NCI-H187 (cell line): ENCODE results near the gene GVQW3.
A peak's percentile ranks its signal among the peaks of the same experiment; 100 is the strongest.
"Not testable (repeated sequence)": the region's sequence is repeated elsewhere in the genome, so short reads cannot be mapped to it uniquely, and the experiment has no call there.

ENCODE experiments used
- DNase-seq, 2 experiments: peaks; one replicate each; lab custom pipeline; 2025; lab: John Stamatoyannopoulos, UW

The GVQW3 gene

DNA sequence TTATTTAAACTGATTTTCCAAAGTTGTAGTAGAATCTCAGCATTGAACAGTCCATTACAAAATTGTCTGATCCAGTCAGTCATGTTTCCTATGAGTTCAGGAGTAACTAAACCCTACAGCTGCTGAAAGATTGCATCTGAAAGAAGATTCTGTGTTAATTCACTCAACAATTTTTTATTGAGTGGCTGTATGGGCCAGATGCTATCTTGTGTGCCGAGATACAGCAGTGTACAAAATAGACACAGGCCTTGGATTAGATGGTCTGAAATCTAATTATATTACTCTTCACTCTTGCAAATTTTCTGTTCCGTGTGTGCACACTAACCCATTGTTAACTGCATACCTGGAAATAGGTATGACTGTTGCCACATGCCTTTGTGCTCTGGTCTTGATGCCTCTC is 7.3 kb downstream of the GVQW3 start:
- no peak for DNase-seq

DNA sequence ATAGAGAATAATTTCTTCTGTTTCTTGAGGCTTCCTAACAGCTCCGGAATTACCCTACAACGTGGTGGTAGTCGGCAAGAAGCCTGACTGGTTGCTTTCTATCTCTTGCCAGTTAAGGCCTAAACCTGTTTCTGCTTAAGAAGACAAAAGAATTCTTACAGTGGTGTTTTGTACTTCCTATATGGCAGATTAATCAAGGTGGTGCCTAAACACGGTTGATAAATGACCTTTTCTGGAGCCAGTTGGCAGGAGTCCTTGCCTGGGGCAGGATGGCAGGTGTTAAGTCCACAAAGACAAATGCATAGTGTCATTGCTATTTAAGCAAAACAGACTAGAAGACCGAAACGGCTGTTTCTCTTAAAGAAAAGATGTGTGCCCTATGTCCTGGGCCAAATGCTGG is 9.9 kb downstream of the GVQW3 start:
- no peak for DNase-seq

DNA sequence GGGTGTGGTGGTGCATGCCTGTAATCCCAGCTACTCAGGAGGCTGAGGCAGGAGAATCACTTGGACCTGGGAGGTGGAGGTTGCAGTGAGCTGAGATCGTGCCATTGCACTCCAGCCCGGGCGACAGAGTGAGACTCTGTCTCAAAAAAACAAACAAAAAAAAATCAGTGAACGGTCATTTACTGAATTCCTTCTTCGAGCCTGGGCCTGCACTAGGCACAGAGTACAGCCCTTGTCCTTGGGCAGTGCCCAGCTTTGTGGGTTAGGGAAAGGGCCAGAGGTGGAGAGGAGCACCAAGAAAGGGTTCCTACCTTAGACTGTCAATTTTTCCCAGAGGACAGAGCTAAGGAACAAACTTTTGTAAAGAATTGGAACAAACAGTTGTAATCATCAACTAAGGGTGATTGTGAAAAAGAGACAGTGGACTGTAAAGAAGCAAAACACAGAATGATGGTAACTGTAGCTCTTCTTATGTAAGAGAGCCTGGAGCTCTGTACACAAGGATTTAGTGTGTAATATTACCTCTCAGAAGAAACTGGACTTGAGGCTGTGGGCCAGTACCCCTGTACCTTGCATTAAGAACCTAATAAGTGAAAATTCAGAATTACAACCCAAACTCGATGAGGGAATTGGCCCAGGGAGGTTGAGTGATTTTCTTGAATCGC is 10.8 kb downstream of the GVQW3 start:
- DNase-seq, result no peak

DNA sequence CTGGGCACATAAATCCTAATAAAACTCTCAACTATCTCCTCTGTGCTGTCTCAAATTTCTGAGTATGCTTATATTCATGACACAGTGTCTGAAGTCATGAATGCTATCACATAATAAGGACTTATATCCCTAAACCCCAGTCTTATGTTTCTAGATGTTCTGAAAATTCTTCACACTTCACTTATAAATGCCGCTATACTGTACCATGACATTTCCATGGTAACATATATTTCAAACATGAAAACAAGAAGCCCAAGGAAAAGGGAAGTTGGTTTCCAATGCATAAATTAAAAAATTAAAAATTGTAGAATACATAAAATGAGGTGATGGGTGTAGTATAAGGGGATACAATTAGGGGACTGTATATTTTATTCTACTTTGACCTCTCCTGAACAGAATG is 11.7 kb downstream of the GVQW3 start:
- no peak for DNase-seq

DNA sequence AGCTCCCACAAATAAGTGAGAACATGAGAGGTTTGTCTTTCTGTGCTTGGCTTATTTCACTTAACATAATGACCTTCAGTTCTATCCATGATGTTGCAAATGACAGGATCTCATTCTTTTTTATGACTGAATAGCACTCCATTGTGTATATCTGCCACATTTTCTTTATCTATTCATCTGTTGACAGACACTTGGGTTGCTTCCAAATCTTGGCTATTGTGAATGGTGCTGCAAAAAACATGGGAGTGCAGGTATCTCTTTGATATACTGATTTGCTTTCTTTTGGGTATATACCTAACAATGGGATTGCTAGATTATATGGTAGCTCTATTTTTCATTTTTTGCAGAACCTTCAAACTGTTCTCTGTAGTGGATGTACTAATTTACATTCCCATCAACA is 13.3 kb downstream of the GVQW3 start:
- DNase-seq, result no peak

DNA sequence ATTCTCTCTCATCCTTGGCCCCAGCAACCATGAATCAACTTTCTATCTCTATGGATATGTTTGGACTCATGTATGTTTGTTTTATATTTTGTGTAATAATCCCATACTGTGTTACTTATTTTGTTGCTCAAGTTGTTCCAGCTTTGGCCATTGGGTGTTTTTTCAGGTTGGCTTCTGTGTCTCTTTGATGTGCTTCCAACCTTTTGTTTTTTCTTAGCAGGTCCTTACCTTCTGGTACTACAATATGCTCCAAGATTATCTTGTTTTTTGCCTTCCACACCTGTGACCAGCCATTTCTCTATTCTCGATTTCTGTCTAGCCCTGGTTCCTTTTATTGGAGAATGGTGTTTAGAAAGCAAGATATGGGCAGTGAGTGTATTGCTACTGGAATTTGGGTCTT is 14.2 kb downstream of the GVQW3 start:
- no peak for DNase-seq

DNA sequence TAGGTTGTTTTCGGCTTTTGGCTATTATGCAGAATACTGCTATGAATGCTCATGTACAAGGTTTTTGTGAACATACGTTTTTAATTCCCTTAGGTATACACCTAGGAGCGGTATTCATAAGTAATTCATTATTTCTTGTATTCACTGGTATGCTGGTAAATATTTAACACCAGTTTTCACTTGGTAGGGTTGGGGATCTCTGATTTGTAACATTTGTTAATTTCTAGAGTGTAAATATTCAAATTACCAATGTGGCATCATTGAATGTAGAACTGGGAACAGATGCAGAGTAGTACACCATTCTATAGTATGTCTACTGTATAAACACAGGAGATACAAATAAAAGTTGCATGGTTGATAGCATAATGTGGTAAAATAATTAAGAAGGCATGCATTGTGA is 16.3 kb downstream of the GVQW3 start:
- DNase-seq, result no peak

DNA sequence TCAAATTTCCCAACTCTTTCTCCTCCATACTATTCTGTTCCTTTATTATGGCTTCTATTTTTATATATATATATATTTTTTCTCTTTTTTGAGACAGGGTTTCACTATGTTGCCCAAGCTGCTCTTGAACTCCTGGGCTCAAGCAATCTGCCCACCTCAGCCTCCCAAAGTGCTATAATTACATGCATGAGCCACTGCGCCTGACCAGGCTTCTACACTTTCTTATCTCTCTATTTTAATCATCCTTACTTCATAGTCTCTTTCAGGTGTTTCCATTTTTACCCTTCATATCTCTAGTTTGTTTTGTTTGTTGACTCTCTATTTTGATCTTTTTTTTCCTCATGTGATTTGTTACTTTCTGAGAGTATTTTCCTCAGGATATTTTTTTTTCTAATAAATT is 19.8 kb downstream of the GVQW3 start:
- DNase-seq, result no peak

DNA sequence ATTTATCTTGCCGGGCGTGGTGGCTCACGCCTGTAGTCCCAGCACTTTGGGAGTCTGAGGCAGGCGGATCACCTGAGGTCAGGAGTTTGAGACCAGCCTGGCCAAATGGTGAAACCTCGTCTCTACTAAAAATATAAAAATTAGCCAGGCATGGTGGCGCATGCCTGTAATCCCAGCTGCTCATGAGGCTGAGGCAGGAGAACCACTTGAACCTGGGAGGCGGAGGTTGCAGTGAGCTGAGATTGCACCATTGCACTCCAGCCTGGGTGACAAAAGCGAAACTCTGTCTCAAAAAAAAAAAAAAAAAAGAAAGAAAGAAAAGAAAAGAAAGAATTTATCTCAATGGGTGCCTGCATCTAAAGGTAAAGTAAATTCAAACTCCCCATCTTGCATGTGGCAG is 20.4 kb downstream of the GVQW3 start:
- DNase-seq, result not testable (repeated sequence)

DNA sequence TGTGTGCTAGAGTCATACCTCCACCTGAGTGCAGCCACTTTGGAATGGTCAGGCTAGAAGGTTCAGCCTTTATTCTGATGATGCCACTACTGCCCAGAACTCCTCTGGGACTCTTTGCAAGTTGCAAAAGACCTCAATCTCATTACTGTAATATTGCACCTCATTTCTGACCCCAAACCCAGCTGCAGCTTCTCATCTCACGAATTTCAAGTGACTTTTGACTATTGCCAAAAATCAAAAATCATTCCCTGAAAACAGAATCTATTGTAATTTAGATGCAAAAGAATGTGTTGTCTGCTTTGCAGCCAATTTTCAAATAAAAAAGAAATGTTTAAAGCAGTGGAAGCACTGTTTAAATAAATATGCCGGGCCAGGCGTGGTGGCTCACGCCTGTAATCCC is 25.2 kb downstream of the GVQW3 start:
- DNase-seq, result no peak

DNA sequence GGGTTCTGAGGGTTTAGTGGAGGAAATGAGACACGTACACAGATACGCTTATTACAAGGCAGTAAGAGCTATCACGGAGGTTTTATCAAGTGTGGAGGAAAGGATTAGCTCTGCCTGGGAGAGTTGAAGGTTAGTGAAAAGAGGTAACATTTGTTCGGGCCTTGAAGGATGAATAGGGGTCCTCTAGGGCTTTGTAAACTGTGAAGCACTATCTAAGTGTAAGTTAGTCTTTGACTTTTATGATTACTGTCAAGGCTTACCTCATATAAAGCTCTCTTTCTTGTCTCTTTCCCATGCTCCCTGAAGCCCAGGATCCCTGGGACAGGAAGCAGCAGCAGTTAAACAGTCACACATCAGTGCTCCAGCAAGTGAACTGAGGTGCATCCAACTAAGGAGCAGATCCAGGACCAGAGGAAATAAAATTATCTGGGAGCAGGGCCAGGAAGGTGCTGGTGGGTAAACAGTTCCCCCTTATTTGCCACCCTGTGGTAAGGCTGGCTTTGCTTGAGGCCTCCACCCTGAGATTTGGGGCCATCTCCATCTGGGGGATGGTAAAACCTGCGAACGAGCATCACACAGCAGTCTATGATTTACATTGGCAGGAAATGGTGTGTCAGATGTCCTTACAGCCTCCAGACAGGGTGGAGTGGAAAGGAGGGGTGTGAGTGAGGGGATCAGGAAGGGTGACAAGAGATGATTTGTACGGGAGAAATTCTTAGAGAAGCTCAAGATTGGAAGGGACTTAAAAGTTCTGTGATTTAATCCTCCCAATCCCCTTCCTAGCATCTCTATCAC is 27.2 kb downstream of the GVQW3 start:
- DNase-seq, result no peak

DNA sequence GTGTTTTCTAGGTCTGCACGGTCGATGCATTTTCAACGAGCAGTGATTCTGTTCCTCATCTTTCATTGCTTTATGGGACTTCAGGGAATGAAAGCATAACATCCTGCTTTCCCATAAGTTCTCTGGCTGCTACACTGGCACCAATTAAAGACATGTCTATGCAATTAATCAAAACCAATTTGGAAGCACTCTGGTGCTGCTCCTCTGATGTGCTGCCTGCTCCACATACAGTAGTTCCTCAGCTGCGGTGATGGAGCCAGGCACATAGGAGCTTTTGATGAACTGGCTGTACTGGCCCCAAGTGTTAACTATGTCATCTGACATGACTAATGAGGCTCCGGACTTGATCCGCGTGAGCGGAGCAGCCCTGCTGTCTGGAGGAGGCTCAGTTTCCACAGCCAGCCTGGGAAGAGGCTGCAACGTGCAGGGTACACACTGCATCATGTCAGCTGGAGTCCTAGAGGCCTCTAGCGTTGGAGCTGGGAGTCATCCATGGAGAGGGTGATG is 29.8 kb downstream of the GVQW3 start:
- peak; percentile 28 to 73 for DNase-seq

DNA sequence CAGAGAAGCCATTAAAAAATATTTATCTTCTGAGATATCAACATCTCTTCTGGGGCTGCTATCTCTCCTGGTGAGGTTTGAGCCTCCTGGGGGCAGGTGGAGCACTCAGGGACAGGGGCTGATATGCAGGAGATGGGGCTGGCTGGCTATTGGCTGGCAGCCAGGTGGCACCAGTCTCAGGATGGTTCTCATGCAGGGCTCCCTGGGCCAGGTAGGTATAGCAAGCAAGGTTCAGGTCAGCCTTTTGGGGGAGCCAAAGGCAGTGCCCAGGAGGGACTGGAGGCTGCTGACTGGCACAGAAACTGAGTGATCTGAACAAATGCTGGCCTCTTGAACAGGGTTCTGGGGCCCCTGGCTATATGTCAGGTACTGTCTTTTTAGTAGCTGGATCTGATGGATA is 34.0 kb downstream of the GVQW3 start:
- DNase-seq, result no peak

DNA sequence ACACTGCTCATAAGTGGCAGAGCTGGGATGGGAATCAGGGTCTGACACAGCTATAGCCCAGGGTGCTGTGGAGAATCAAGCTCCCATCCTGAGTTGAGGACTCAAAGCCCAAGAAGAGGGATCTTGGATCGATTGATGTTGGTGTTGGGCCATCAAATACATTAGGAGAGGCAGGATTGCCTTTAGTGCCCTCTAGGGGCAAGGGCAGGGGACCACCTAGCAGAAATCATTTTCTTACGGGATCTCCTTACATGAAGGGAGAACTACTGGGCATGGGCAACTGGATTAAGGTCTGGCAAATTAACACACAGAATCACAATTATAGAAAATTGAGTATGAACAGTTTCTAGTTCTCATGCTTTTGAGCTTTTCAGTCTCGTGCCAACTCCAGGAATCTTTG is 38.8 kb downstream of the GVQW3 start:
- DNase-seq, result no peak

DNA sequence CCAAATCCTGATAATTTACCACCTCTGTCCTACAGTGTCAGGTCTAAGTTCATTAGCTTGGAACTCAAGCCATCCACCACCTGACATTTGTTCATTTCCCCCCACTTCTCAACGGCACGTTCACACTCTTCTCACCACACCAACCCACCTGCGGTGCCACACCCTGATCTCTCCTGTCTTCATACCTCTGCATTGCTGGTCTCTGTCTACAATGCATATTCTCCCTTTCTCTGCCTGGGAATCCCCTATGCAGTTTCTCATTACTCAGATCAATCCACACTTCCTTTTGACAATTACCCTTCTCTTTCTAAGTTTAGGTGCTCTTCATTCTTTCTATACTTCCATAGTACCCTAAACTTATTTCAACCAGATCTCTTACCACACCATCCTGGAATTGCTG is 43.3 kb downstream of the GVQW3 start:
- no peak for DNase-seq

DNA sequence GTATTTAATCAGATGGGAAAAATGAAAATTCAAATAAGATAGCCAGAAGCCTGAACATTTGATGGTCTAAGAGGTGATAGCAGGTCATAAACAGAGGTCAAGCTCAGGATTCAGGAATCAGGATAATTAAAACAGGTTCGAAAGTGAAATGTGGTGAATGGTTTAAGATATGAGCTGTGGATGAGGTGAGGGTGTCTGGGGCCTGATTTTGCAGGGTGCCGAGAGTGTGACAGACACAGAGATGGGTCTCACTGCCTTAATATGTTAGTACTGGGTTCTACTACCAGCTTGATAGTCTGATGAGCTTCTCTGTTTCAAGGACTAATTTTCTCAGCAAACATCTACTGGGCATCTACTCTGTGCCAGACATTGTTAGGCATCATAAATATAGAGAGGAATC is 43.8 kb downstream of the GVQW3 start:
- DNase-seq, result no peak

DNA sequence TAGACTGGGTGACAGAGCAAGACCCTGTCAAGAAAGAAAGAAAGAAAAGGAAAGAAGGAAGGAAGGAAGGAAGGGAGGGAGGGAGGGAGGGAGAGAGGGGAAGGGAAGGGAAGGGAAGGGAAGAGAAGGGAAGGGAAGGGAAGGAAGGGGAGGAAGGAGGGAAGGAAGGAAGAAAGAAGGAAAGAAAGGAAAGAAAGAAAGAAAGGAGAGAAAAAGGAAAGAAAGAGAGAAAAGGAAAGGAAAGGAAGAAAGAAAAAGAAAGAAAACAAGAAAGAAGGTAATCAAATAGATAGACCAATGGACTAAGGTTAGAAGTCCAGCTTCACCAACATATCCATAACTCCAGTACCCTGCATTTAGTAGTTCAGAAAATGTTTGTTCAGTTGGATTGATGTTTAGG is 45.5 kb downstream of the GVQW3 start:
- no peak for DNase-seq

DNA sequence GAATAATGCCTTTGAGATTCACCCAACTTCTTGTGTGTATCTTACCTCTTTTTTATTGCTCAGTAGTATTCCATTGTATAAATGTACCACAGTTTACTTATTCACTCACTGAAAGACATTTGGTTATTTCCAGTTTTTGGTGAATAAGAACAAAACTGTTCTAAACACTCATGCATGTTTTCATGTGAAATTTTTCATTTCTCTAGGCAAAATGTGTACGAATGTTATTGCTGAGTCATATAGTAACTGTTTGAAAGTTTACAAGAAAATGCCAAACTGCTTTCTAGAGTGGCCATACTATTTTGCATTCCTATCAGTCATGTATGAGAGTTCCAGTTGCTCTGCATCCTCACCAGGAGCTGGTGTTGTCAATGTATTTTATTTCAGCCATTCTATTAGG is 54.9 kb downstream of the GVQW3 start:
- no peak for DNase-seq

DNA sequence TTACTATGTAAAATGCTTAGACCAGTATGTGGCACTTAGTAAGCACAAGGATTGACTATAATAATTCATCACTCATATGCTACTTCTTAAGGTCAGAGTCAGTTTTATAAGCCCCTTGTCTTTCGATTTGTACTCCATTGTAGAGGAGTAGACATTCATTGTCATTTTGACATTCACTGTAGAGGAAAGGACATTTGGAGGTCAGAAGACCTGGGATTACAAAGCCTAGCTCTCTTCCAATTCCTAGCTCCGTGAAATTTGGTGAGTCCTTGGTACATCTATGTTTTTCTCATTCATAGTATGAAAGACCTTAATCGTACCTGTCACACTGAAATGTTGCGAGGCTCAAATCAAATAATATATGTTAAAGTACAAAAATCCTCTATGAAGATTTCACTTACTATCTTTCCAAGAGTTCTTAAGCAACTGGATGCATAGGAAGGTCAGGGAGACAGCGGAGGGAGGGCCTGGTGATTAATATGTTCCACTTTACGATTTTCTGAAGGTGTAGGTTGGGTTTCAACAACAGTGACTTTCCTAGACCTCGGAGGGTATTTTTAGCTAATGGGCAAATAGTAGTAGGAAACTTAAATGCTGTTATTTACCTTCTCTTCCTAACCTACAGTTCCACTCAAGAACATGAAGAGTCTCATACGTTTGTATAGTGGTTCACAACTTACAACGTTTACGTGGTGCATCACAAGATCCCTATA is 62.3 kb downstream of the GVQW3 start:
- DNase-seq, result no peak

DNA sequence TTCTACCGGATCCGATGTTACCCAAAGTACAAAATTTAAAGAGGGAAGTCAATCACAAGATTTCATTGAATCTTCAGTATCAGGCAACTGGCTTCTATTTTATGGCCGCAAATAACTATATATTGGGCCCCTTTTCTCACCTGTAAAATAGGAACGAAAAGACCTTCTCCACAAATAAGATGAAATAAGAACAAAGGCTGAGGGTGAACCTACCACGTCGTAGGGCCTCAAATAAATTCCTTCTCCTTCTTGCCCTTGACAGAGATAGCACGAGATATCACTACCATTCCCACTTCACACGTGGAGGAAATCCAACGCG is 62.9 kb downstream of the GVQW3 start:
- DNase-seq, result no peak

DNA sequence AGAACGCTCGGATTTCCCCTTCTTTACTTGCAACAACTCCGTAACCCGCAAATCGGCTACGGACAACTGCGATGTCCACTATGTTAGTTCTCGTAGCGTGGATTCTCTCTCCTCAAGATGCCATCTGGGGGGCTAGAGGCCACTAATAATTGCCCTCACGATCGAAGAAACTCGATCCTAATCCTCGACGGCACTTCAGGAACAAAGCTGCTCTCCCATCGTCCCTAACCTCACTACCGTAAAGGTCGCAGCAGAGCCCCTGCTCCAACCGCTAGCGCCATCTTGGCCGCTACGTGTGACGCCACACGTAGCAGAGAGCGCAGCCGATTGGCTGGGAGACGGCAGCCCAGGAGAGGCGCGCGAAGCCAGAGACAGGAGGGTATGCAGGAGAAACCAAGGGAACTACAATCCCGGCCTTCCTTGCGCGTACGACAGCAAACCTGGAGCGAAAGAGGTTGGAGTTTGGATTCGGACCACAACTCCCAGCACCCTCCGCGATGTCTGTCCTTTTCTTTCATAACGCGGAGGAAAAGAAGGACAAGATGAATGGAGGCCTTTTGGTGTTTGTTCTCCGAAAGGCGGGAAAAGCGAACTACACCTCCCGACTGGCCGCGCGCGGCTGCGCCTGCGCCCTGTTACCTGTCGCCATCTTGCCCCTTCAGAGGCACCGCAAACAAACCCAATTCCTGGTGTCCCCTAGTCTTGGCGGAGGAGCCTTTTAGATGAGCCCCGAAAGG is 63.4 kb downstream of the GVQW3 start, which contains the start of gene EMSY:
Gene EMSY, plus strand, starts transcription at position 635 of the 737 bp plus-strand sequence. CDS start 1,921 bp downstream, outside the sequence.
- DNase-seq, result peak; percentile 99
